Measurements from ENCODE around the gene ATP6V0E2.

Gene ATP6V0E2

DNA sequence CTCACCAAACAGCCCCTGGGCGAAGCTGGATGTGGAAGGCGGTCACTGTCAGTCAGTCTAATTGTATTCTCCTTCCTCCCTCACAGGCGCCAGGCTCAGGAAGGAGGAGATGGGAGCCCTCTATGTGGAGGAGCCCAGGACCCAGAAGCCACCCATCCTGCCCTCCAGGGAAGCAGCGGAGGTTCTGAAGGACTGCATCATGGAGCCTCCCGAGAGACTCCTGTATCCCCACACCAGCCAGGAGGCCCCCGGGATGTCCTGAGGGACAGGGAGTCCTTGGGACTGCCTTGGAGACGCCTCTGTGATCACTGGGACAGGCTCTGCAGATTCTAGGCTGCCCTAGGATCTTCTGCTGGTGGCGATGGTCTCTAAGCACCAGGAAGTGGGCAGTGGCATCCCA, 9.7 kb upstream of the ATP6V0E2 start:
- no peak for DNase-seq (ENCODE audit: low read depth)

DNA sequence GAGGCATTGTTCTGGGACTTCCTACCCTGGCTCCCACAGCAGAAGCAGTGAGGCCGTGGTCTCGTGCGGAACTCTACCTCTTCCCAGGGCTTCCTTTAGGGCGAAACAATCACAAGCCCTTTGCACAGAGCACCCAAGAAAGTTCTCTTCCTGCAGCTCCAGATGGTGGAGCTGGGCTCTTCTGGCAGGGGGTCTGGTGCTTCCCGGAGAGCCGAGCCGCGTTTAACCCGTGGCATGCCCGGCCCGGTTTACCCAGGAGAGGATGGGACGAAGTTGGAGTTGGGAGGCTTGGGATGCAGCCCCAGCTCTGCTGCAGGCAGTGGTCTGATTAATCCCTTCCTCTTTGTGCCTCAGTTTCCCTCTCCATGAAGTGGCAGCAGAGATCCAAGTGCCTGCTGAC, 9.0 kb upstream of the ATP6V0E2 start:
- no peak for DNase-seq (ENCODE audit: low read depth)

DNA sequence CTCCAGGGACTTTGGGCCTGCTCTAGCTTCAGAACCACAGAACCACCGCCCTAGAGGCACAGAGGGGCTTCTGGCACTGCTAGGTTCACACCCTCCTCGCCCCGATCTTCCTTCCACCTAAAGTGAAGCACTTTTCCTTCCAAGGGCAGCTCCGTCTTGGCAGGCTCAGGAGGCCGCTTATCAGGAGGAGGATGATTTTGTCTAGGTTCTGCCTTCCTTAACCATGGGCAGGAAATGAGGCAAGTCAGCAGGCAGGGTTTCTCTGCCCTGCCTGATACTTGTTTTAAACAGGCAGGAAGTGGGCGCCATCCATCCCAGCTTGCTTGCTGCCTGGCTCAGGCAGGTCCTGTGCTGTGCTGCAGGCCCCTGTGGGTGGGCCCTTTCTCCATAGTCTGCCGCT, 8.3 kb upstream of the ATP6V0E2 start:
- DNase-seq (ENCODE audit: low read depth) = no peak

DNA sequence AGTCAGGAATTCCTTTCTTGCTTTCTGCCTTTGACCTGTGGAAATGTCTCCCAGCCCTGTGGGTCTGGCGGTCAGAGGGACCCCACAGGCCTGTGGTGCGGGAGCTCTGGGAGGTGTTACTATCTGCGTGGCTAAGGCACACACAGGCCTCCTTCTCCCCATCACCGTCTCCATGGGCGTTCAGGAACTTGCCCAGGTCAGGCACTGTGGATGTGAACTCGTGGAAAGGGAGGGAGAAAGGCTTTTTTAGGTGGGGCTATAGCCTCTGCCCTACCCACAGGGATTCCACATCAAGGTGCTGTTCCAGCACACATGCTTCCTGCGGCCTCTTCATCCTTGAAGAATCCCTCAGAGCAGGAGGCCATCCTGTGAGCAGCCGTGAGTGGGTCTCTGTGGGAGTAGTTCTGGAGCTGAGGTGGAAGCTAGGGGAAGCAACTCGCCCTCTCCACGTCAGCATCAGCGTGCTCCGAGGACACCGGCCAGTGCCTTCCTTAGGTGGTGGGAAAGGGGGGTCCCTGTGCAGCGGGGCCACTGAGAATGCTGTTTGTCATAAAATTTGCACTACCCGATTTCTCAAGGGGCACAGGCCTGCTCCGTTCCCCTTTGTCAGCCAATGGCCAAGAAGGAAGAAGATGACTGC, 7.5 kb upstream of the ATP6V0E2 start:
- DNase-seq (ENCODE audit: low read depth) = no peak

DNA sequence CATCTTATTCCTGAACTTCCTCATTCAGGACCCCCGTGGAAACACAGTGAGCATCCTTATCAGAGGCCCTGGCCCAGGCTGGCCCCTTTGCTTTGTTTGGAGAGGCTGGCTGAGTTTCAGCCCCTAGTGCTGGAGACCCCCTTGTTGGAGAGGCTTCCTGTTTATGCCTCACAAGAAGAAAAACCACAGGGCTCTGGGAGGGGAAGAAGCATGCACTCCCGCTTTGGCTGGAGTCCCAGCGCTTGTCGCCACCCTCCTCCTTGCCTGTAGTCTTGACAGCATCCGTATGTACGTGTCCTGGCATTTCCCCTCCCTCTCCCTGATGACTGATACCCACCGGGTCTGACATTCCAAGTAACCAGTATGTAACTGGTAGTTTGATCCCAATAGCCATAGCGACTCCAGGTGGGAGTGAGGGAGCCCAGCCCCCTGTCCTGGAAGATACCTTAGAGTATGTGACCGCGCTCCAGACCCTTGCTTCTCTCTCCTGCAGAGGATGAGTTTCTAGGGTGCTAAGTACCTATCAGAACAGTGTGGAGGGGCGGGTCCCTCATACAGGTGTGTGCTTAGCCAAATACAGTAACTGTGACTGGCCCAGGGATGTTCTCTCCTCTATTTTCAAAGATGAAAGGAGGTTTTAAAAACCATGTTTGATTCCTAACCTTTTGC, 6.9 kb upstream of the ATP6V0E2 start:
- no peak for DNase-seq (ENCODE audit: low read depth)

DNA sequence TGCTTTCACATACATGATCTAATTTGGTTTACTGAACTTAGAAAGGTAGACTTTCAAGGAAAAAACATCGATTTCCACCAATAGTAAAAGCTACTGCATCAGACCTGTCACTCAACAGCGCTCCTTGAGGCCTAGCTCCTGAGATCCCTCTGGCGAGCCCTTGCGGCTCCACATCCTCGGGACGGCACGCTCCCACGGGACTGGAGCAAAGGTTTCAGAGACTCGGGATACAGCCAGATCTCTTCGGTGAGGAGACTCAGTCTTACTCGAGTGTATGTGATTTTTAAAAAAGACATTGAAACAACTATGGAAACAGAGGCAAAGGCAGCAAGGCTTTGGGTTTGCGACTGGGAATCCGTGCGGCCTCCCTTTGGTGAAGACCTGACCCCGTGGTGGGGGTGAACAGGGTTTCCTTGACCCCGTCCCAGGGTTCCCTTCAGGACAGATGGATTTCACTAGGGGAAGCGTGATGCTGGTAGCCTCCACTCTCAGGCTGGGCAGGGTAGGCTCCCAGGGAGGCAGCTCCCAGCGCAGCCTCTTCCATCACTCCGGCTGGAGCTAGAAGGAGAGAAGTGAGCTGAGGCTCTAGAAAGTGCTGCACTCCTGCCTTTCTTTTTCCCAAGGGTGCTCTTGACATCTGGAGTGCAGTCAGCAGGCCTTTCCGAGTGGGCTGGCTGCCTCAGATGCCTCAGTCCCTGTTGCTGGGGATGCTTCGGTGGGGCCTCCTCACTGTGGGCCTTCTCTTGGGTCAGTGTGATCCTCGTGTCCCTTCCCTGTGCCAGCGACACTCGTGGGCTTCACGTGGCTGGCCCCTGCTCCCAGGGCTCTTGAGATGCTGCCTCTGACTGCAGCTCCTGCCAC, 5.8 kb upstream of the ATP6V0E2 start:
- no peak for DNase-seq (ENCODE audit: low read depth)

DNA sequence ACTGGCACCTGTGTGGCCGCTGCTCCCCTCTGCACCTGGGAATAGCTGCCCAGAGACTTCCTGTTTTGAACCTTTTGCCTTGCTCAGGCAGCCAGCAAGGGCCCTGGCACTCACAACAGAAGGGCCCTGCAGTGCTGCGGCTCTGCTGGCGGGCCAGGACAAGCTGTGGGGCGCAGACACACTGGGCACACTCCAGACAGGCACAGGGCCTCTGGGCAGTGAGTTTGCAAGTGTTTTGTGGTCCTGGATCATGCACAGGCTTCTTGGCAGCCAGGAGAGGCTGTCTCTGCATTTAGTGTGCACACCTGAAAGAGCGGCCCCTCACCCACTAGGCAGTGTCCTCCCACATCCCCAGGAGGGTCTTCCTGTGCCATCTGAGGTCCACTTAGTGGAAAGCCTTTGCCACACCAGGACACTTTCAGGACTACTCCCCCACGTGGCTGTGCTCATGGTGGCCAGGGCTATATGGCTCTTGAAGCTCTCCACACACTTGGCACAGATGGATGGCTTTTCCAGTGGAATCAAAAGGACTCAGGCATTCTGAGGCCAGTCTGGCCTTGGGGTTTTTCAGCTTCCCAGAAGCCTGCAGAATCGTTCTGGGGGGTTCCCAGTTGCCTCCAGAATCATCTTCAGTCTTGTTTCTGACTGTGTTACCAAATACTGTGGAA, 5.0 kb upstream of the ATP6V0E2 start:
- no peak for DNase-seq (ENCODE audit: low read depth)

DNA sequence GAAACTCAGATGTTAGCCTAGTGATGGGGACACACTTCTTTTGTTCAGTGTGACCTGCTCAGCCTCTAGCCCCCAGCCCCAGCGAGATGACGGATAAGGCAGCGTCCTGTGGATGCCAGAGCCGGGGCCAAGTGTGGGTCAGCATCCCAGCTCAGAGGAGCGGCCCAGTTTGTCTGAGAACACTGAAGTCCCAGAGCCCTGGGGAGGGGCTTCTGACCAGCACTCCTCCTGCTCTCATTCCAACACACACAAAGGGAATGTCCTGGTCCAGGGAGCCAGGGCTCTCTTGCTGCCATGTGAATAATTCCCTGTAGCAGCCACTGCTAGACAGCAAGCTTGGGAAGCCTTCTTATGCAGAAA, 4.5 kb upstream of the ATP6V0E2 start:
- no peak for DNase-seq (ENCODE audit: low read depth)

DNA sequence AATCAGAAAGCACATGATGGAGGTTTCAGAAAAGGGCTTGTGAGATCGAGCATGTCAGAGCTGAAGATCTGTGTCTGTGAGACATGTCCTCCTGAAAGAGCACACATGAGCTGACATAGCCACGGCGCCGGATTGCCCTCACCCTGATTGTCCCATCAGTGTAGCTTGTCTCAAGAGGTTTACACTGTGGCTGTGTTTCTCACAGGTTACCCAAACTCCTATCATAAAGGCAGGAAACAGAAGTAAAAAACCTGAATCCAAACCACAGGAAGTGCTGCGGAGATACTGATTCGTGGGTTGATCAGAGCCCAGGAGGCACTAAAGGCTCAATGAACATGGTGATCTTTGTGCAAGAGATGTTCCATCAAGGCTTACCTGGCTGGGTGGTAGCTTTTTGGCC, 3.9 kb upstream of the ATP6V0E2 start:
- no peak for DNase-seq (ENCODE audit: low read depth)

DNA sequence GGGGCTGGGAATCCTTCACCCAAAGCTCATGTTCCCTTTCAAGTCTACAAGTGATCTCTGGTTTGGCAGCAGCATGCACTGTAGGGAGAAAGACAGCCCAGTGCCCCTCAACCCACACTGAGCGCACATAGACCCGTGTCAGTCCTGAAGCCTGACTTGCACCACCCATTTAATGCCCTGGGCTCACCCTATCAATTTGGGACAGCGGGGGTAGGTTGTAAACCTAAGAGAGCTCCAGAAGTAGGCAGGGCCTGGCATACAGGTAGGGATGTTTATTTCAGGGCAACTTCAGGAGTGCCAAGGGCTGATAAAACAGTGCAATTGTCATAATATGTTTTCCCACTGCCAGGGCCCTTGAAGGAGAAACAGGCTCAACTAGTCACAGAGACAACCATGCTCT, 3.5 kb upstream of the ATP6V0E2 start:
- DNase-seq (ENCODE audit: low read depth) = no peak

DNA sequence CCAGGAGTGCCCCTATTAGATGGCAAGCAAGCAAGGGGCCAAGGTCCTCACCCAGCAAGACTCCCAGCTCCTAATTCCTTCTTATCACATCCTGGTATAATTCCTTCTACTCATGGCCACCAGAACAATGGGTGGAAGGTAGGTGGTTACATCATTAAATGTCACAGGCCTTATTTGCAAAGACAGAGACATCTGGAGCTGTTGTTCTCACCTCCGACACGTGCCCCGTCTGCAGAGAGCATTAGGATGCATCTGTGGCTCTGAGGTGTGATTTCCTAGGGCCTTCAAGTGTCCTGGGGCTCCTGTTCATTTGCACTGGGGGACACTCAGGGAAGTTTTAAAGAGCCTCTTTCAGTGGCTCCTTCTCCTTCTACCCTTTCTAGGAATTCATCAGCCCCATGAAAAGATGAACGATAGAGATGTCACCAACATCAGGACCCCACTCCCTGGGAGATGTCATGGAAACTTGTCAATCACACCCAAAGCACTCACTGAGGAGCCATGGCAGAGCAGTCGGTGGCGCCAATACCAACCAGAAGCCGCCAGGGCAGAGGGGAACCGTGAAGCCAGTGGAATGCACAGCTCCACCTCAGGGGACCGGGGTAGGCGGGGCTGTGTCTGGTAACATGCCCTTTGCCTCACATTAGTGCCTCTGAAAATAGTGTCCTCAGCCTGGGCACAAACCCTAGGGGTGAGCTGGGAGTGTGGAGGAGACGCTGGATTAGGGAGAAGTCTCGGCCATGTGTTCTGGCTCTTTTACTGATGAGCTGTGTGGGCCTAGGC, 2.9 kb upstream of the ATP6V0E2 start:
- DNase-seq (ENCODE audit: low read depth) = no peak

DNA sequence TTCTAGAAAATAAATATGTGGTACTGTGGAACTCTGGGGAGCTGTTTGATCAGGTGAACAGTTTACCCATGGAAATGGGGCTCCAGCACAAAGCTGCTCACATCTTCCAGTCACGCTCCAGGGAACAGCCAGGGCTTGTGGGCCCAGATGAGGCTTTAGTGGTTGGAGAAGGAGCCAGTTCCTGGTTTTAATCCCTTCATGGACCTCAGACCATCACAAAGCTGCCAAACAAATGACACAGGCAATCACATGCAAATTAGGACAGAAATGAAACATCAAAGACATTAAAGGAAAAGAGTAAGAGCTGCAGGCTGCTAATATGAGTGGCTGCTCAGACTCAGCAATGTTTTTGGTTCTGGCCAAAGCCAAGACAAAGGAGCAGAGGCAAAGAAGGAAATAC, 2.2 kb upstream of the ATP6V0E2 start:
- DNase-seq (ENCODE audit: low read depth) = no peak

DNA sequence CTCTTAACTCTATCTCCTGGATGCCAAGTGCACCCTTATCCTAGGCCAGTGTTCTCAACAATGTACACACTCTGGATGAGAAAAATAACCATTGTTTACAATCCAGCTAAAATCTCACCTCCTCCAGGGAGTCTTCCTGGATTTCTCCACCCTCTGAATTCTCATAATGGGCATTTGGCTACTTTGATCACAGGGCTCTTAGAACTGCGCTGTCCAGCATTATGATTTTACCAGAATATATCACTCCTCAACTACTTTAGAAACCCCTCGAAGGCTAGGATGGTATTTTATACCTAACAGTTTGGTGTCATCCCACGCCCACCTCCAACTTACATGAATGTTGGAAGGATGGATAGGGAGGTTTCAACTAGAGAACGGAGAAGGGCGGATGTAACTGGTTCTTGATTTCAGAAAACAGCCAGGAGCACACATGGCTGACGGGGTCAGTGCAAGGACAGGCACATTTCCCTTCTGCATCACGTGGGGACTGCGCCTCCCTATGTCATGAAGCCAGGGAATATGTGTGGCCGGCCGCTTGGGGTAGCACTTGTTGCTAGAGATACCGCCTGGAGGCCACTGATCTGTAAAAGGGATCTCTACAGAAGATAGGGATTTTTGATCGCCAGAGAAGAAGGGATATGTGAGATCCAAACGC, 1.2 kb upstream of the ATP6V0E2 start:
- DNase-seq (ENCODE audit: low read depth) = no peak

DNA sequence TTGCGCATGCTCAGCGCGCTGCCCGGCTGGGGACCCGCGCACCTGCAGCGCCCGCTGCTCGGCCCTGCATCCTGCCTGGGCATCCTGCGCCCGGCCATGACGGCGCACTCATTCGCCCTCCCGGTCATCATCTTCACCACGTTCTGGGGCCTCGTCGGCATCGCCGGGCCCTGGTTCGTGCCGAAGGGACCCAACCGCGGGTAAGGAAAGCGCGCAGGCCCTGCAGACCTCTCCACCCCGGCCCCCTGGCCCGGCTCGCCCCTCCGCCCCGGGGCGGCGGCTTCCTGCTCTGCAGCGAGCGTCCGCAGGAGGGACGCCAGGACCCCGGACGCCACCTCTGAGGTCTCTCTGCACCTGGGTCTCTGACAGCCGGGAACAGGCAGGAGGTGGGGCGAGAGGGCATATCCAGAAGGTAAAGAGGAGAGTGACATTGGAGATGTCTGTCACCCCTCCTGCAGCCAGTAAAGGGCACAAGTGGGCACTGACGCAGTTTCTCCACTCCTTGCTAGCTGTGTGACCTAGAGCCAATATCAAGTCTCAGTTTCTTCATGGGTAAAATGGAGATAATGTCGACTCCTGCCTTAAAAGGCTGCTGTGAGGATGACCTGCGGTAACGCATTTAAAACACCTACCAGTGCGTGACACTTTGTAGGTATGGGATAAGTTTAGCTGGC, 338 bp downstream of the ATP6V0E2 start:
- no peak for DNase-seq (ENCODE audit: low read depth)

DNA sequence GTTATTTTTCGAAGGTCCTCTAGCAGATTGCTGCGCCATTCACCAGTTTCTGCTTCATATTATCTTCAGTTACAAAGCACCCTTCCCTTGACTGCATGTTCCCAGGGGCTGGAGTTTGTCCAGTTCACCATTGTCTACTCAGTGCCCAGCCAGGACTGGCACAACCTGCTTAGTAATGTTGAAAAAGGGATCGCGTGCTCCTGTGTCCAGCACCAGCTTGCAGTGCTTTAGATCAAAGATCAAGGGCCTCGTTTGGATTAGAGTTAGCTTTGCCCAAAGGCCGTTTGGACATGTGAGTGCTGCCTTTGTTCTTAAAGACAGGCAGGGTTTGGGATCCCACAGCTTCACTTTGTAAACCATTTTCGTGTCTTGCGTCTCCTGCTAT, 867 bp downstream of the ATP6V0E2 start:
- DNase-seq (ENCODE audit: low read depth) = no peak

DNA sequence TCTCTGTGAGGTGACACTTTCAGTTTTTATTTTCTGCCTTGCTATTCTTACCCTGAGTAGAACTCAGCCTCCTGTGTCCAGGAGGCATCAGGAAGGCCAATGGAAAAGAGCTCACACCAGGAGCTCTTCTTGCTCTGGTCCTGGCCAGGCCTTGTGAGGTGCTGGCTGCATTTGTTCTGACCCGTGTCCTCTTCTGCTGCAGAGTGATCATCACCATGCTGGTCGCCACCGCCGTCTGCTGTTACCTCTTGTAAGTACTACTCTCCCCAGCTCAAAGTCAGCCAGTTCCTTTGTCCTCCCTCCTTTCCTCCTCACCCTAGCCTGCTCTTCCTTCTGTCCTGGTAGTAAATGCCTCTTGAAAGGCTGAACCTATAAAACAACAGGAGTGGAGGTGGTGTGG, 1.6 kb downstream of the ATP6V0E2 start:
- DNase-seq (ENCODE audit: low read depth) = no peak

DNA sequence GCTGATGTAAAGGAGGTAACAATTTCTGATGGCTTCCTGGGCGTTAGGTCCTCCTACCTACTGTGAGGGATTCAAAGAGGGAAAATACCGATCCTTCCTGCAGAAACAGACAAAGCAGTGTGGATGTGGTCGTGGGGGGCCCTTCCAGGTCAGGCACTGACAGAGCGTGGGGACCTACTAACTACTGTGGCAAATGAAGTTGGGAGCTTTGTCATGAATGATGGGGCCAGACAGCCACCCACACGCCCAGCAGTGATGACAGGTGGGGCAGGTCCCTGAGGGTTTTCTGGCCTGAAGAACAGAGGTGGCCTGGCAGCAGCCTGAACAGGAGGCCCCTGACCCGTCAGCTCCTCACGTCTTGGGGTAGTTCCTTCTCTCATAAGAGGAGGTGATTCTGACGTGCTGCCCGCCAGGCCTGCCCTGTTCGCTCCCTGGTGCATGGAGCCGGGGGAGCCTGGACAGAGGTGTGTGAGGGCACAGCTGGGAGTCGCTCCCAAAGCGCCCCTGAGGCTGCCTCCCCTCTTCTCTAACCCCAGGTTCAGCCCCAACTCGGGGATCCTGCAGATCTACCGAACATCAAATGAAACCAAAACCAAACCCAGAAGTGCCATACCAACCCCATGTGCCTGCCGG, 4.2 kb downstream of the ATP6V0E2 start:
- DNase-seq (ENCODE audit: low read depth) = no peak

DNA sequence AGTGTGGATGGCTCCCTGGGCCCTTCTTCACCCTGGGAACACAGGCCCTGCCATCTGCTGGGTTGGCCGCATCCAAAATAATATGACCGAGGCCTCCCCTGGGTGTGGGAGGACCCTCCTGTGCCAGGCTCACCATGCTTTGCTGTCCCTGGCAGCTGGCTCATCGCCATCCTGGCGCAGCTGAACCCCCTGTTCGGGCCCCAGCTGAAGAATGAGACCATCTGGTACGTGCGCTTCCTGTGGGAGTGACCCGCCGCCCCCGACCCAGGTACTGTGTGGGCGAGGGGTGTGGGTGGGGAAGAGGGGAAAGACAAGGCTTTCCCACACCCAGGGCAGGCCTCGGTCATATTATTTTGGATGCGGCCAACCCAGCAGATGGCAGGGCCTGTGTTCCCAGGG, 4.8 kb downstream of the ATP6V0E2 start:
- no peak for DNase-seq (ENCODE audit: low read depth)

DNA sequence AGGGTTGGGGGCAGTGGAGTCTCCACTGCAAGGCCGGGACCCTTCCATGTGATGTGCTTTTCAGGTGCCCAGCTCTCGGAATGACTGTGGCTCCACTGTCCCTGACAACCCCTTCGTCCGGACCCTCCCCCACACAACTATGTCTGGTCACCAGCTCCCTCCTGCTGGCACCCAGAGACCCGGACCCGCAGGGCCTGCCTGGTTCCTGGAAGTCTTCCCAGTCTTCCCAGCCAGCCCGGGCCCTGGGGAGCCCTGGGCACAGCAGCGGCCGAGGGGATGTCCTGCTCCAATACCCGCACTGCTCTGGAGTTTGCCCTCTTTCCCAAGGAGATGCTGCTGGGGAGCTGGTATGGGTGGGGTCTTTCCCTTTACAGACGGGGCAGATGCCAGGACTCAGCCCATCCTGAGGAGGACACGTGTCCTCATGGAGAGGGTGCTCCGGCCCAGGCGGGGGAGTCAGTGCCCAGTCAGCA, 5.5 kb downstream of the ATP6V0E2 start:
- DNase-seq (ENCODE audit: low read depth) = no peak
